K562 (cell line): ENCODE results near the gene LAMB1. TPM values are rescaled to one million over a fixed set of nuclear protein-coding genes. Genes with fewer than 3 reads are reported as not detected.

Experiments used
- ARID1B ChIP-seq: fragments of 450-650 bp; IDR thresholded peaks from 2 replicates; pipeline ENCODE4 v1.6.1; 2016; ENCODE audit warnings: antibody characterized with exemption, mild to moderate bottlenecking, inconsistent platforms
- ARNT ChIP-seq, 2 experiments: fragments of 450-650 bp; IDR thresholded peaks; 2 replicates each; pipeline ENCODE4 v1.6.1; 2016; ENCODE audit warnings: mild to moderate bottlenecking in 1 of 2
- CEBPG ChIP-seq, 3 experiments: fragments of 200-800 bp in 1 of 3; sonication (Bioruptor generic) in 1 of 3; sonication (generic) in 1 of 3; formaldehyde crosslinking in 1 of 3; IDR thresholded peaks in 2 of 3; conservative IDR thresholded peaks in 1 of 3; 2 replicates each; pipeline versions ENCODE4 v1.6.1 to v1.8.0; 2016 to 2022; ENCODE audit warnings: missing compliant biosample characterization in 2 of 3, missing genetic modification characterization in 2 of 3, mild to moderate bottlenecking in 1 of 3, missing genetic modification reagents in 1 of 3
- CHCHD3 ChIP-seq: fragments of 250-450 bp; sonication (Bioruptor Pico); IDR thresholded peaks from 2 replicates; pipeline ENCODE4 v2.1.2; 2022; ENCODE audit warnings: mild to moderate bottlenecking
- CREM ChIP-seq: IDR thresholded peaks from 2 replicates; pipeline ENCODE4 v1.6.1; 2014; ENCODE audit warnings: antibody characterized with exemption, low read depth
- CTBP1 ChIP-seq: fragments of 450-650 bp; IDR thresholded peaks from 2 replicates; pipeline ENCODE4 v1.6.1; 2016; ENCODE audit warnings: borderline replicate concordance
- ETV1 ChIP-seq: fragments of 450-650 bp; conservative IDR thresholded peaks from 2 replicates; pipeline ENCODE4 v1.6.1; 2016; ENCODE audit warnings: missing genetic modification characterization, control low read depth, low read depth, missing compliant biosample characterization
- GATAD2B ChIP-seq: fragments of 450-650 bp; IDR thresholded peaks from 2 replicates; pipeline ENCODE4 v1.6.1; 2017; ENCODE audit warnings: mild to moderate bottlenecking, borderline replicate concordance
- HMG20B ChIP-seq: fragments of 250-450 bp; sonication (Bioruptor Pico); IDR thresholded peaks from 2 replicates; pipeline ENCODE4 v1.5.0; 2021; ENCODE audit warnings: mild to moderate bottlenecking
- ILF3 ChIP-seq: fragments of 450-650 bp; IDR thresholded peaks from 2 replicates; pipeline ENCODE4 v1.6.1; 2018; ENCODE audit warnings: antibody characterized with exemption, mild to moderate bottlenecking, moderate library complexity, borderline replicate concordance
- LCOR ChIP-seq: sonication (generic); formaldehyde crosslinking; IDR thresholded peaks from 2 replicates; pipeline ENCODE4 v1.8.0; 2022; ENCODE audit warnings: mild to moderate bottlenecking, missing genetic modification reagents
- PPARD ChIP-seq: fragments of 250-450 bp; sonication (Bioruptor Pico); IDR thresholded peaks from 2 replicates; pipeline ENCODE4 v1.8.0; 2022; ENCODE audit warnings: inconsistent platforms, mild to moderate bottlenecking, moderate library complexity
- RBM22 ChIP-seq: fragments of 200-400 bp; formaldehyde crosslinking; IDR thresholded peaks from 2 replicates; pipeline ENCODE4 v1.6.1; 2018; ENCODE audit warnings: low read length, low read depth; ENCODE audit not compliant: poor library complexity, severe bottlenecking
- ZNF384 ChIP-seq: IDR thresholded peaks from 2 replicates; pipeline ENCODE4 v1.6.1; 2012; ENCODE audit warnings: low read depth, low read length, improper control_type of control experiment
- polyA plus RNA-seq, 8 experiments: library from polyadenylated mRNA; depleted of rRNA in 4 of 8; stranded (reverse) in 5 of 8; unstranded in 3 of 8; fragments of >200 nt; fragmentation: Nextera tagmentation in 2 of 8; fragmentation: Illumina TruSeq in 1 of 8; extraction: Ambion mirVana in 2 of 8; extraction: Trizol in 1 of 8; gene quantifications; 2 replicates each; pipeline versions ENCODE4 v1.2.1 to v1.2.3, GENCODE V29; 2011 to 2014; ENCODE audit warnings: inconsistent platforms in 1 of 8, missing spikeins in 1 of 8
- total RNA-seq, 7 experiments: library from RNA; depleted of rRNA in 6 of 7; stranded (reverse); fragments of >200 nt in 6 of 7; fragmentation: Illumina TruSeq in 2 of 7; extraction: Trizol in 2 of 7; gene quantifications; 2 replicates each; pipeline versions ENCODE4 v1.2.1 to v1.2.3, GENCODE V29; 2011 to 2021; ENCODE audit warnings: low replicate concordance in 1 of 7
- TF ChIP-seq, protein P1 (sequence below): fragments of 250-450 bp; sonication (Bioruptor Pico); IDR thresholded peaks from 2 replicates; pipeline ENCODE4 v1.4.0; 2020
- TF ChIP-seq, protein P2 (sequence below), 2 experiments: IDR thresholded peaks; 2 replicates each; pipeline ENCODE4 v1.6.1; 2011; ENCODE audit warnings: borderline replicate concordance in 1 of 2, control low read depth in 1 of 2, low read depth in 1 of 2, low read length in 1 of 2, mild to moderate bottlenecking in 1 of 2, mixed read lengths in 1 of 2, moderate library complexity in 1 of 2; ENCODE audit not compliant: insufficient read depth in 1 of 2, insufficient read length in 1 of 2, poor library complexity in 1 of 2, severe bottlenecking in 1 of 2; ENCODE audit errors: extremely low read depth in 1 of 2
- TF ChIP-seq, protein P3 (sequence below): fragments of 250-450 bp; sonication (Bioruptor Pico); IDR thresholded peaks from 2 replicates; pipeline ENCODE4 v1.5.0; 2021; ENCODE audit warnings: mild to moderate bottlenecking, moderate library complexity

Gene LAMB1
- total and polyA plus RNA-seq, 9 of the 15 experiments (the other 6 are each of a cell fraction or from before 2014, with no cell fraction given) = 6.0 to 17.7 (median 12.3) TPM

DNA sequence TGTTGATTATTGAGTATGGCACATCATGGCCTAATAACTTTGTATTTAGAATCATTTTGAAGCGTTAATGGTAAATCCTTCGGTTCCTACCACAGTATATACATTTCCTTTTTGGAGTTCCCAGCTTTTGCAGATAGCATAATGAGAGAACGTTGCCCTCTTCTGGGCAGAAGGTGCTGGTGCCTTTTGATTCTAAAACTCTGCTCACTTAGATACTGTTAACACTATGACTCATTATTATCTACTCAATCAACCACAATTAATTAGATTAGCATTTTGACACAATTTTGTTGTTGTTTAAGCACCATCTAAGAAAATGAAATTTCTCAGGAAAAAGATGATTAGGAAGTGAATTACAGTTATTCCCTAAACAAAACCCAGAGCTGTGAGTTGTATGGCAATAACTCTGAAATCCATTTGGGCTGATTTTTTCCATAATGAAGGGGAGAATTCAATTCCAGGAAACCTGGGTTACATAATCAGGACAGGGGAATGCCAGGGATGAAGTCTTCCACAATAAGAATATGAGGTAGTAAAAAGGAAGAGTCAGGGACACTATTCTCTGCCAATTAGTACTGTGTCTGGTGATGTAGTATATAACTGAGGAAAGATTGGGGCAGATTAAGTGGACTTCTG is 123.4 kb downstream of the LAMB1 start (continued):
- TF ChIP-seq PPARD (CRISPR knock-in tag) = no peak
- TF ChIP-seq RBM22 = no peak
- TF ChIP-seq ARID1B = peak; percentile 76
- TF ChIP-seq ZNF384 = peak; percentile 43; the same call in 1 of the 2 replicates
- 0 out of 2 replicates have a peak, but pooled peaks have one; percentile 6 for TF ChIP-seq CREM
- TF ChIP-seq CTBP1 = no peak
- TF ChIP-seq HMG20B (CRISPR knock-in tag) = no peak
- TF ChIP-seq CHCHD3 (CRISPR knock-in tag) = no peak
- no peak for TF ChIP-seq CEBPG (CRISPR knock-in tag; IDR thresholded peaks at IDR 0.05)
- TF ChIP-seq CEBPG (tag; conservative IDR thresholded peaks at IDR 0.05 in 1 of 2, IDR thresholded peaks at IDR 0.05 in 1 of 2) = 0 out of 4 replicates have a peak, but pooled peaks of 1 of the 2 experiments have one; percentile 10
- TF ChIP-seq, protein P1, sequence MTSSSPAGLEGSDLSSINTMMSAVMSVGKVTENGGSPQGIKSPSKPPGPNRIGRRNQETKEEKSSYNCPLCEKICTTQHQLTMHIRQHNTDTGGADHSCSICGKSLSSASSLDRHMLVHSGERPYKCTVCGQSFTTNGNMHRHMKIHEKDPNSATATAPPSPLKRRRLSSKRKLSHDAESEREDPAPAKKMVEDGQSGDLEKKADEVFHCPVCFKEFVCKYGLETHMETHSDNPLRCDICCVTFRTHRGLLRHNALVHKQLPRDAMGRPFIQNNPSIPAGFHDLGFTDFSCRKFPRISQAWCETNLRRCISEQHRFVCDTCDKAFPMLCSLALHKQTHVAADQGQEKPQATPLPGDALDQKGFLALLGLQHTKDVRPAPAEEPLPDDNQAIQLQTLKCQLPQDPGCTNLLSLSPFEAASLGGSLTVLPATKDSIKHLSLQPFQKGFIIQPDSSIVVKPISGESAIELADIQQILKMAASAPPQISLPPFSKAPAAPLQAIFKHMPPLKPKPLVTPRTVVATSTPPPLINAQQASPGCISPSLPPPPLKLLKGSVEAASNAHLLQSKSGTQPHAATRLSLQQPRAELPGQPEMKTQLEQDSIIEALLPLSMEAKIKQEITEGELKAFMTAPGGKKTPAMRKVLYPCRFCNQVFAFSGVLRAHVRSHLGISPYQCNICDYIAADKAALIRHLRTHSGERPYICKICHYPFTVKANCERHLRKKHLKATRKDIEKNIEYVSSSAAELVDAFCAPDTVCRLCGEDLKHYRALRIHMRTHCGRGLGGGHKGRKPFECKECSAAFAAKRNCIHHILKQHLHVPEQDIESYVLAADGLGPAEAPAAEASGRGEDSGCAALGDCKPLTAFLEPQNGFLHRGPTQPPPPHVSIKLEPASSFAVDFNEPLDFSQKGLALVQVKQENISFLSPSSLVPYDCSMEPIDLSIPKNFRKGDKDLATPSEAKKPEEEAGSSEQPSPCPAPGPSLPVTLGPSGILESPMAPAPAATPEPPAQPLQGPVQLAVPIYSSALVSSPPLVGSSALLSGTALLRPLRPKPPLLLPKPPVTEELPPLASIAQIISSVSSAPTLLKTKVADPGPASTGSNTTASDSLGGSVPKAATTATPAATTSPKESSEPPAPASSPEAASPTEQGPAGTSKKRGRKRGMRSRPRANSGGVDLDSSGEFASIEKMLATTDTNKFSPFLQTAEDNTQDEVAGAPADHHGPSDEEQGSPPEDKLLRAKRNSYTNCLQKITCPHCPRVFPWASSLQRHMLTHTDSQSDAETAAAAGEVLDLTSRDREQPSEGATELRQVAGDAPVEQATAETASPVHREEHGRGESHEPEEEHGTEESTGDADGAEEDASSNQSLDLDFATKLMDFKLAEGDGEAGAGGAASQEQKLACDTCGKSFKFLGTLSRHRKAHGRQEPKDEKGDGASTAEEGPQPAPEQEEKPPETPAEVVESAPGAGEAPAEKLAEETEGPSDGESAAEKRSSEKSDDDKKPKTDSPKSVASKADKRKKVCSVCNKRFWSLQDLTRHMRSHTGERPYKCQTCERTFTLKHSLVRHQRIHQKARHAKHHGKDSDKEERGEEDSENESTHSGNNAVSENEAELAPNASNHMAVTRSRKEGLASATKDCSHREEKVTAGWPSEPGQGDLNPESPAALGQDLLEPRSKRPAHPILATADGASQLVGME = no peak
- peak; percentile 83 for TF ChIP-seq GATAD2B
- TF ChIP-seq LCOR (CRISPR knock-in tag) = peak; percentile 69; the same call in 1 of the 2 replicates
- TF ChIP-seq ETV1 (tag) = peak; percentile 23; the same call in 1 of the 2 replicates
- TF ChIP-seq, protein P2, sequence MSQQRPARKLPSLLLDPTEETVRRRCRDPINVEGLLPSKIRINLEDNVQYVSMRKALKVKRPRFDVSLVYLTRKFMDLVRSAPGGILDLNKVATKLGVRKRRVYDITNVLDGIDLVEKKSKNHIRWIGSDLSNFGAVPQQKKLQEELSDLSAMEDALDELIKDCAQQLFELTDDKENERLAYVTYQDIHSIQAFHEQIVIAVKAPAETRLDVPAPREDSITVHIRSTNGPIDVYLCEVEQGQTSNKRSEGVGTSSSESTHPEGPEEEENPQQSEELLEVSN (IDR thresholded peaks at IDR 0.05; ENCODE audit: borderline replicate concordance in 1 of 2, extremely low read depth in 1 of 2, insufficient read depth in 1 of 2, insufficient read length in 1 of 2, low read depth in 1 of 2, low read length in 1 of 2, poor library complexity in 1 of 2, severe bottlenecking in 1 of 2) = no peak
- TF ChIP-seq ILF3 = 0 out of 2 replicates have a peak, but pooled peaks have one; percentile 49
- TF ChIP-seq ARNT (IDR thresholded peaks at IDR 0.05) = peak in 1 of 2 experiments; percentile 71; a peak in 2 of 4 replicates
- TF ChIP-seq, protein P3, sequence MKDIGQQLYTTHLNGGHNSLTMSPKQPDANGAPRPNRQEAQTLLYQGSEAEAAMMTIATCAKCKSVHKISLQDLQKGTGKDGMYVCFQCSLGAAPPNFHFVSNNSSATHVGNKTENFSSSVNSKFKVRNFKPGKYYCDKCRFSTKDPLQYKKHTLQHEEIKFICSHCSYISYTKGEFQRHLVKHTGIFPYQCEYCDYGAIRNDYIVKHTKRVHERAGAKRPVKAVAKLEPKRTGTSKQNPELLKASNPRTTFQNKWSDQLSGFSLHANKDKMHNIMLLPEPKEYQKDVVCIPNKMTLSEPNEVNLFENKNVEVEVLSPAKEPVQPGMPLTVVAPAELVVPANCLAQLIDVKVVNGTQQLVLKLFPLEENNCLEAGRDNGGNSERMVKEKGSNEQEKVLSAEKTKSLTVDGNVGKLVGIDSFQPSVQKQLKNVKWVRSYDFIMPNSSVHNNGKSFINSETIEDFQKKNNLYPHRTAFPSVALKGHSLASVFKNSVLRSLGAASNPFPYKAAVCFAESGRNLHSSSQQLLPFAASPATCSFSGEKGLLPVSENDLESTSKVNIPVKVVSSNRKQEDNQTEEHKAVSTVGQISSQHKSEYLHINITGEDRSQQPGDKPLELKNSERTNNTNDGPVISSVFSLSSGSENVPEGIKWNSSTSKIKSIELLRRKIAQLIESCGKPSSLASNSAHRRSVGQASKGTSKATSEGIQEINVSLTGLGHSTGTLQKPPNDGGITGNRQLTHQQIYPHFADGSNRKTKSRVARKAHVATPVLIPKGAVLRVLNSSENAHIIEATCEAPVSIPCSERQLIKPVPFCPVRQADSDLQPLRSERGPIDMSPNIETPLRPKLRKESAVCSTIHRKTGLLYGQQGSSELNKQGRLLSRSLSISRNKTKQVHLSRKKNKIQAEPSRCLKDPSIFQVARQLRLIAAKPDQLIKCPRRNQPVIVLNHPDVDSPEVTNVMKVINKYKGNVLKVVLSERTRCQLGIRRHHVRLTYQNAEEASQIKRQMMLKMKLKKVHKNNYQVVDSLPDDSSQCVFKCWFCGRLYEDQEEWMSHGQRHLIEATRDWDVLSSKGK (CRISPR knock-in tag) = no peak
